Fibroblast of the aortic adventitia (primary cell): ENCODE measurements around the gene AKT3. TPM values are rescaled to one million over a fixed set of nuclear protein-coding genes. Genes with fewer than 3 reads are reported as not detected.
A peak's percentile ranks its signal among the peaks of the same experiment; 100 is the strongest.

Experiments
- DNase-seq: peaks from one replicate; pipeline ENCODE4 v3.0.0-alpha.2; 2010; ENCODE audit warnings: low read depth
- H3K4me3 ChIP-seq: 2 replicates; pipeline ENCODE4 v1.5.1; 2011; ENCODE audit warnings: low read depth, mild to moderate bottlenecking, control low read depth, low read length, moderate library complexity
- CTCF ChIP-seq: IDR thresholded peaks from 2 replicates; pipeline ENCODE4 v1.5.1; 2011; ENCODE audit warnings: mild to moderate bottlenecking, low read length, control low read depth, inconsistent platforms; ENCODE audit not compliant: insufficient read depth
- total RNA-seq: library from RNA; depleted of rRNA; stranded (reverse); fragments of >200 nt; gene quantifications from 2 replicates; pipeline ENCODE4 v1.2.3, GENCODE V29; 2012; ENCODE audit warnings: low replicate concordance

Gene AKT3
- total RNA-seq, 1 donor: 36.6 TPM

GRCh38 chr1:243705585-243705984 lies 144.5 kb downstream of the AKT3 start:
- TF ChIP-seq CTCF: no peak

GRCh38 chr1:243701872-243702271 lies 148.2 kb downstream of the AKT3 start:
- DNase-seq: no peak
- H3K4me3 ChIP-seq: no peak overlapping the region
- TF ChIP-seq CTCF: no peak

More at GRCh38 chr1:243705585-243705984, 144.5 kb downstream of the AKT3 start:
- no peak overlapping the region for H3K4me3 ChIP-seq
- no peak for DNase-seq

- H3K4me3 ChIP-seq: no peak overlapping the region
- no peak for DNase-seq
- no peak for TF ChIP-seq CTCF
Measured at GRCh38 chr1:243693800-243694199, 156.2 kb downstream of the AKT3 start.

- H3K4me3 ChIP-seq: no peak overlapping the region
- TF ChIP-seq CTCF: no peak
- DNase-seq: peak; percentile 10
Measured at GRCh38 chr1:243686159-243686558, 163.9 kb downstream of the AKT3 start.

GRCh38 chr1:243680860-243681259 lies 169.2 kb downstream of the AKT3 start:
- no peak overlapping the region for H3K4me3 ChIP-seq
- no peak for DNase-seq
- TF ChIP-seq CTCF: no peak

GRCh38 chr1:243672539-243673074 lies 177.4 kb downstream of the AKT3 start:
- H3K4me3 ChIP-seq: no peak overlapping the region
- DNase-seq: no peak
- TF ChIP-seq CTCF: no peak

GRCh38 chr1:243667591-243667990 lies 182.5 kb downstream of the AKT3 start:
- TF ChIP-seq CTCF: no peak
- DNase-seq: no peak
- H3K4me3 ChIP-seq: no peak overlapping the region
